PC-3 (cell line): ENCODE results near the gene GATD1. TPM values are rescaled to one million over a fixed set of nuclear protein-coding genes. Genes with fewer than 3 reads are reported as not detected.

Experiments used
- ATAC-seq: fragments of 200-7000 bp; cut with Tn5 transposase; 2 replicates; pipeline ENCODE4 v1.9.1; 2020; ENCODE audit warnings: mild to moderate bottlenecking, moderate library complexity
- BruUV-seq: library from RNA; stranded (reverse); fragments of 400-500 nt; replicated peaks from 2 replicates; lab custom pipeline; 2021; lab: Mats Ljungman, UMichigan
- CTCF ChIA-PET: fragments of 300-600 bp; sonication (Branson Sonifier 250); formaldehyde crosslinking; loops from one replicate; lab custom pipeline; 2022; ENCODE audit warnings: antibody characterized with exemption; lab: Charles Lee
- POLR2A ChIA-PET: fragments of 300-600 bp; sonication (Branson Sonifier 250); formaldehyde crosslinking; loops from one replicate; lab custom pipeline; 2022; ENCODE audit warnings: antibody characterized with exemption; ENCODE audit not compliant: unreplicated experiment; lab: Charles Lee
- DNase-seq: peaks from one replicate; pipeline ENCODE4 v3.0.0-alpha.2; 2015
- H2AFZ ChIP-seq: fragments of 300-600 bp; sonication (generic); 2 replicates; pipeline ENCODE4 v1.6.0; 2016; ENCODE audit warnings: antibody characterized with exemption, low read length
- H3F3A ChIP-seq: fragments of 300-600 bp; sonication (generic); one replicate; pipeline ENCODE4 v1.6.0; 2017; ENCODE audit warnings: antibody characterized with exemption, low read length, control low read depth, mild to moderate bottlenecking; ENCODE audit not compliant: unreplicated experiment
- H3K27ac ChIP-seq: fragments of 300-600 bp; sonication (generic); 2 replicates; pipeline ENCODE4 v1.5.1; 2016; ENCODE audit warnings: mild to moderate bottlenecking, low read length
- H3K27me3 ChIP-seq: fragments of 300-600 bp; sonication (generic); 2 replicates; pipeline ENCODE4 v1.6.1; 2016; ENCODE audit warnings: low read length, mixed read lengths
- H3K36me3 ChIP-seq: fragments of 300-600 bp; sonication (generic); 2 replicates; pipeline ENCODE4 v1.6.1; 2016; ENCODE audit warnings: low read depth, mixed run types, low read length, mixed read lengths
- H3K4me1 ChIP-seq: fragments of 300-600 bp; sonication (generic); 2 replicates; pipeline ENCODE4 v1.5.1; 2016; ENCODE audit warnings: low read length; ENCODE audit not compliant: insufficient read depth
- H3K4me2 ChIP-seq: fragments of 300-600 bp; sonication (generic); 2 replicates; pipeline ENCODE4 v1.6.0; 2016; ENCODE audit warnings: low read length
- H3K4me3 ChIP-seq: fragments of 300-600 bp; sonication (generic); 2 replicates; pipeline ENCODE4 v1.5.1; 2016; ENCODE audit warnings: mild to moderate bottlenecking, low read length, mixed read lengths
- H3K79me2 ChIP-seq: fragments of 300-600 bp; sonication (generic); 2 replicates; pipeline ENCODE4 v1.6.1; 2017; ENCODE audit warnings: low read length, mixed read lengths
- H3K9ac ChIP-seq: fragments of 300-600 bp; sonication (generic); 2 replicates; pipeline ENCODE4 v1.6.0; 2016; ENCODE audit warnings: mild to moderate bottlenecking, low read length
- H3K9me2 ChIP-seq: fragments of 300-600 bp; sonication (generic); replicated peaks from 2 replicates; pipeline ENCODE4 v1.6.1; 2016; ENCODE audit warnings: mixed run types, low read length, mixed read lengths
- H3K9me3 ChIP-seq: fragments of 300-600 bp; sonication (generic); 2 replicates; pipeline ENCODE4 v1.6.1; 2016; ENCODE audit warnings: low read length, mixed read lengths
- H4K20me1 ChIP-seq: fragments of 300-600 bp; sonication (generic); 2 replicates; pipeline ENCODE4 v1.6.1; 2016; ENCODE audit warnings: low read length, mixed read lengths
- EZH2 ChIP-seq: fragments of 300-600 bp; sonication (generic); IDR thresholded peaks from one replicate; pipeline ENCODE4 v1.6.1; 2017; ENCODE audit warnings: antibody characterized with exemption, mild to moderate bottlenecking, low read length; ENCODE audit not compliant: unreplicated experiment
- EZH2phosphoT487 ChIP-seq: fragments of 300-600 bp; sonication (generic); IDR thresholded peaks from 2 replicates; pipeline ENCODE4 v1.6.1; 2018; ENCODE audit warnings: mild to moderate bottlenecking, antibody characterized with exemption, low read length, borderline replicate concordance
- intact Hi-C: fragments of 100-400 bp; cut with micrococcal nuclease; formaldehyde crosslinking; loops from 2 replicates; pipeline ENCODE4 v1.9.0; 2023
- total RNA-seq: library from RNA; depleted of rRNA; stranded (reverse); fragments of >200 nt; gene quantifications from 2 replicates; pipeline ENCODE4 v1.2.3, GENCODE V29; 2014
- TF ChIP-seq, protein P1 (sequence below): fragments of 300-600 bp; sonication (generic); conservative IDR thresholded peaks from 2 replicates; pipeline ENCODE4 v1.5.1; 2017; ENCODE audit warnings: antibody characterized with exemption, low read depth, mild to moderate bottlenecking, low read length

The GATD1 gene
- total RNA-seq, 1 experiment from 2014 or later = 39.7 TPM

DNA sequence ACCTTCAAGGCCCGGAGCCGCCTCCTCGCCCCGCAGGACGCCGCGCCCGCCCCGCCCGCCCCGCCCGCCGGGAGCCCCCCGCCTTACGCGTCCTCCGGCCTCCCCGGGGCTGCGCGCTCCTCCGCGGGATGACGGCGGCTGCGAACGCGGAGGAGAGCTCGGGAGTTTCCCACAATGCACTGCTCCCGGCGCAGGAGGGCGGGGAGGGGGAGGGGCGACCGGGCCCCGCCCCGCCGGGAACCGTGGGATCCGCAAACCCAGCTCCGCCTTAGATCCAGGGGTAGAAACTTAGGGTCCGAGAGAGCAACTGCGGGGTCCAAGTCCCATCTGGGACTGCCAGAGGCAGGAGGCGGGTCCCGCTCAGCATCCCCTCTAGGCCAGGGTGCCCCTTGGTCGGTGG is 12.7 kb upstream of the GATD1 start, which contains the start of gene CEND1:
Gene CEND1, minus strand, starts transcription at position 148 of the 400 bp plus-strand sequence. CDS start 1,514 bp downstream, outside the sequence.
- intact Hi-C loops = no loop called here
- Histone ChIP-seq H3K79me2 (no peaks in the 10 kb centered on the region), H3K27me3 (no peaks in the 10 kb centered on the region), H2AFZ (no peak within 1 kb of the TSS), H3F3A (no peaks in the 10 kb centered on the region), H3K4me3 (no peak within 1 kb of the TSS), H3K9ac (no peak within 1 kb of the TSS), H3K4me1 (0 out of 2 replicates have a peak, but pooled peaks cover under 1% of the 10 kb centered on the region), H3K4me2 (no peak within 1 kb of the TSS), H3K9me3 (no peaks in the 10 kb centered on the region), H4K20me1 (no peaks in the 10 kb centered on the region), H3K36me3 (no peaks in the 10 kb centered on the region; the same call in 1 of the 2 replicates), H3K27ac (no peak within 1 kb of the TSS), H3K9me2 (no peaks in the 10 kb centered on the region)
- CTCF ChIA-PET = no interaction called here
- no TSS peak for BruUV-seq
- peak; percentile 18 for ATAC-seq
- POLR2A ChIA-PET = no interaction called here
- no peak for DNase-seq
- TF ChIP-seq, protein P1, sequence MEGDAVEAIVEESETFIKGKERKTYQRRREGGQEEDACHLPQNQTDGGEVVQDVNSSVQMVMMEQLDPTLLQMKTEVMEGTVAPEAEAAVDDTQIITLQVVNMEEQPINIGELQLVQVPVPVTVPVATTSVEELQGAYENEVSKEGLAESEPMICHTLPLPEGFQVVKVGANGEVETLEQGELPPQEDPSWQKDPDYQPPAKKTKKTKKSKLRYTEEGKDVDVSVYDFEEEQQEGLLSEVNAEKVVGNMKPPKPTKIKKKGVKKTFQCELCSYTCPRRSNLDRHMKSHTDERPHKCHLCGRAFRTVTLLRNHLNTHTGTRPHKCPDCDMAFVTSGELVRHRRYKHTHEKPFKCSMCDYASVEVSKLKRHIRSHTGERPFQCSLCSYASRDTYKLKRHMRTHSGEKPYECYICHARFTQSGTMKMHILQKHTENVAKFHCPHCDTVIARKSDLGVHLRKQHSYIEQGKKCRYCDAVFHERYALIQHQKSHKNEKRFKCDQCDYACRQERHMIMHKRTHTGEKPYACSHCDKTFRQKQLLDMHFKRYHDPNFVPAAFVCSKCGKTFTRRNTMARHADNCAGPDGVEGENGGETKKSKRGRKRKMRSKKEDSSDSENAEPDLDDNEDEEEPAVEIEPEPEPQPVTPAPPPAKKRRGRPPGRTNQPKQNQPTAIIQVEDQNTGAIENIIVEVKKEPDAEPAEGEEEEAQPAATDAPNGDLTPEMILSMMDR = no peak
- no peak for TF ChIP-seq EZH2phosphoT487
- TF ChIP-seq EZH2 = no peak

DNA sequence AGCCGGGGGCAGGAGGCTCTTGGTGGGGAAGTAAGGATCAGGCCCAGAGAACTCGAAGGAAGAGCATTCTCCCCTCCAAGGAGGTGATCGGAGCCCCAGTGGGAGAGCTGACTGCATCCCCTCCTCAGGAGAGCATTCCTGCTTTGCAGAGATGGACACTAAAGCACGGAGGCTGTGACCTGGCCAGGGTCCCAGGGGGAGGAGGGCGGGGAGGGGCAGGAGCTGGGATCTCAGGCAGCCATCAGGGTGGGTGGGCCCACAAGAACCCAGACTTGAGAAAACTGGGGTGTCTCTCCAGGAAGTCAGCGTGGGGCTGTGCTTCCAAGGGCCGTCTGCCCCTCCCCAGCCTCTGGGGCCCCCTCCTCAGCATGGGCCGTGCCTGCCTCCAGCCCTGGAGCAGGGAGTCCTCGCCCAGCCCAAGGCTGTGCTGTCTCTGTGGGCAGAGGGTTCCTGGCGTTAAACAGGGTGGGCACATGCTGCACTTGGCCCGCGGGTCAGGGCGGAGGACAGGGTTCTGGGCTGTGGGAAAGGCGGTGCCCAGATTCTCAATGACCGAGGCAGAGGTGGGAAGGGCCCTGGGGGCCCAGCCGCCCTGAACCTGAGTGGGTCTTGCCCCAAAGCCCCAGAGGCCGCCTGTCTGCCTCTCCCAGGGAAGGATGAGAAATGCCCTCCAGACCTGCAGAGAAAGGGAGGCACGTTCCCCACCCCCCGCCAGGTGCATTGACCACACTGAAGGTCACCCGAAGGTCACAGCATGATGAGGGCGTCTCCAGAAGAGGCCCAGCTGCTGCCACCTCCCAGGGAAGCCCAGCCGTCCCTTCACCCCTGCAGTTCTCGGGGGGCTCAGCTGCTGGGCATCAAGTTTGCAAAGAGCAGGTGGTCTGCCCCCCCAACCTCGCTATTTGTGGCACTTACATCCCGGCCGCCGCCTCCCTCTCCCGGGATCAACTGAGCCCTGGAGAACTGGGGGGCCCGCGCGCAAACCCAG is 12.0 kb upstream of the GATD1 start:
- no peak overlapping the region for H2AFZ ChIP-seq
- ATAC-seq (no peak), DNase-seq (no peak)
- no peaks in the 10 kb centered on the region for H3K9me3 ChIP-seq
- no peak overlapping the region for H3K27ac ChIP-seq
- ChIA-PET POLR2A (no interaction called here), CTCF (no interaction called here)
- H3K9ac ChIP-seq = no peak overlapping the region
- H3K9me2 ChIP-seq = no peaks in the 10 kb centered on the region
- TF ChIP-seq, protein P1 = no peak
- TF ChIP-seq EZH2phosphoT487 = no peak
- no peaks in the 10 kb centered on the region; the same call in 1 of the 2 replicates for H3K36me3 ChIP-seq
- no peak overlapping the region for H3K4me3 ChIP-seq
- no peaks in the 10 kb centered on the region for H3K79me2 ChIP-seq
- no peaks in the 10 kb centered on the region for H3F3A ChIP-seq
- no peaks in the 10 kb centered on the region for H4K20me1 ChIP-seq
- H3K27me3 ChIP-seq = no peaks in the 10 kb centered on the region
- intact Hi-C loops = no loop called here
- H3K4me2 ChIP-seq = no peak overlapping the region
- BruUV-seq = no TSS peak
- no peaks in the 10 kb centered on the region for H3K4me1 ChIP-seq
